H1 (cell line): ENCODE results near the gene SLC5A10. TPM values are rescaled to one million over a fixed set of nuclear protein-coding genes. Genes with fewer than 3 reads are reported as not detected.
"Not testable (repeated sequence)": the region's sequence is repeated elsewhere in the genome, so short reads cannot be mapped to it uniquely, and the experiment has no call there.

Experiments
- CTCF ChIA-PET: fragments of 300-600 bp; sonication (Branson Sonifier 250); formaldehyde crosslinking; loops from one replicate; lab custom pipeline; 2021; ENCODE audit not compliant: partially characterized antibody; lab: Charles Lee
- POLR2A ChIA-PET: fragments of 300-600 bp; sonication (Branson Sonifier 250); formaldehyde crosslinking; loops from one replicate; lab custom pipeline; 2021; ENCODE audit warnings: inconsistent platforms; ENCODE audit not compliant: partially characterized antibody; lab: Charles Lee
- DNase-seq, 2 experiments: peaks; one replicate each; pipeline versions ENCODE4 v3.0.0 to v3.0.0-alpha.2; 2010 to 2022; ENCODE audit warnings: low spot score in 2 of 2, low read depth in 1 of 2, mixed read lengths in 1 of 2
- FAIRE-seq: peaks from 2 replicates; lab custom pipeline; 2011; peaks lifted over from hg19 to GRCh38; lab: Jason Lieb, UNC
- H2AFZ ChIP-seq: 2 replicates; pipeline ENCODE4 v1.8.1; 2012; ENCODE audit warnings: low read length, inconsistent platforms
- H2AK5ac ChIP-seq: 2 replicates; pipeline ENCODE4 v1.6.1; 2013; ENCODE audit warnings: low read depth, low read length
- H2BK120ac ChIP-seq: replicated peaks from 2 replicates; pipeline ENCODE3; 2013; ENCODE audit warnings: low read depth, low read length, inconsistent platforms
- H2BK12ac ChIP-seq: 2 replicates; pipeline ENCODE4 v1.6.1; 2013; ENCODE audit warnings: low read depth, low read length
- H2BK15ac ChIP-seq: 2 replicates; pipeline ENCODE4 v1.6.1; 2013; ENCODE audit warnings: low read length
- H2BK20ac ChIP-seq: 2 replicates; pipeline ENCODE4 v1.6.1; 2013; ENCODE audit warnings: low read length
- H2BK5ac ChIP-seq: 2 replicates; pipeline ENCODE4 v1.6.1; 2013; ENCODE audit warnings: low read depth, low read length
- H3K14ac ChIP-seq: 2 replicates; pipeline ENCODE4 v1.6.1; 2013; ENCODE audit warnings: inconsistent platforms; ENCODE audit not compliant: insufficient read length
- H3K18ac ChIP-seq: 2 replicates; pipeline ENCODE4 v1.6.1; 2013; ENCODE audit warnings: low read length; ENCODE audit errors: extremely low read depth
- H3K23ac ChIP-seq: 2 replicates; pipeline ENCODE4 v1.6.1; 2013; ENCODE audit warnings: inconsistent platforms; ENCODE audit not compliant: insufficient read length
- H3K23me2 ChIP-seq: 2 replicates; pipeline ENCODE4 v1.6.1; 2013; ENCODE audit warnings: low read depth, low read length
- H3K27ac ChIP-seq: 2 replicates; pipeline ENCODE4 v1.6.1; 2011; ENCODE audit warnings: low read depth, low read length, inconsistent platforms
- H3K27me3 ChIP-seq, 4 experiments: replicated peaks in 1 of 4; 1 replicate in 1 of 4; 2 replicates in 3 of 4; pipeline versions ENCODE4 v1.6.1 to v1.8.1; 2011 to 2013; ENCODE audit warnings: low read length in 3 of 4, mild to moderate bottlenecking in 3 of 4, inconsistent platforms in 2 of 4, mixed read lengths in 2 of 4, moderate library complexity in 1 of 4; ENCODE audit not compliant: control insufficient read depth in 3 of 4, insufficient read depth in 3 of 4; ENCODE audit errors: extremely low read depth in 1 of 4
- H3K36me3 ChIP-seq, 4 experiments: 2 replicates each; pipeline versions ENCODE4 v1.6.1 to v1.8.1; 2011 to 2013; ENCODE audit warnings: mild to moderate bottlenecking in 4 of 4, low read length in 3 of 4, moderate library complexity in 2 of 4, control low read depth in 1 of 4, inconsistent platforms in 1 of 4; ENCODE audit not compliant: insufficient read depth in 4 of 4, control insufficient read depth in 2 of 4
- H3K4ac ChIP-seq: replicated peaks from 2 replicates; pipeline ENCODE3; 2013; ENCODE audit warnings: low read length, low read depth, mixed read lengths, inconsistent platforms; ENCODE audit not compliant: insufficient read length
- H3K4me1 ChIP-seq, 4 experiments: replicated peaks in 1 of 4; 1 replicate in 1 of 4; 2 replicates in 3 of 4; pipeline versions ENCODE4 v1.6.1 to v1.8.1; 2011 to 2013; ENCODE audit warnings: low read length in 3 of 4, inconsistent platforms in 2 of 4, mixed read lengths in 1 of 4; ENCODE audit not compliant: insufficient read depth in 4 of 4, control insufficient read depth in 3 of 4
- H3K4me2 ChIP-seq, 2 experiments: 2 replicates each; pipeline versions ENCODE4 v1.6.1 to v1.8.1; 2011 to 2013; ENCODE audit warnings: low read depth in 2 of 2, low read length in 2 of 2, control low read depth in 1 of 2, inconsistent platforms in 1 of 2, mild to moderate bottlenecking in 1 of 2; ENCODE audit not compliant: insufficient read depth in 1 of 2
- H3K4me3 ChIP-seq, 4 experiments: fragments of 200-600, 300-600 bp in 1 of 4; sonication (generic), shearing (Covaris generic), sonication (Bioruptor Twin) in 1 of 4; 2 replicates each; pipeline versions ENCODE4 v1.5.1 to v1.8.1; 2011 to 2016; ENCODE audit warnings: low read length in 4 of 4, low read depth in 3 of 4, control low read depth in 2 of 4, inconsistent platforms in 2 of 4, mild to moderate bottlenecking in 2 of 4, mixed read lengths in 1 of 4, moderate library complexity in 1 of 4; ENCODE audit not compliant: insufficient read depth in 2 of 4; ENCODE audit errors: extremely low read depth in 1 of 4
- H3K56ac ChIP-seq: replicated peaks from 2 replicates; pipeline ENCODE3; 2013; ENCODE audit warnings: low read depth, mild to moderate bottlenecking, mixed read lengths, low read length, inconsistent platforms; ENCODE audit not compliant: insufficient read length
- H3K79me1 ChIP-seq: 2 replicates; pipeline ENCODE4 v1.6.1; 2013; ENCODE audit warnings: low read depth, low read length, control low read depth
- H3K79me2 ChIP-seq, 2 experiments: 2 replicates each; pipeline versions ENCODE4 v1.6.1 to v1.8.1; 2012 to 2013; ENCODE audit warnings: low read length in 2 of 2, mild to moderate bottlenecking in 2 of 2, inconsistent platforms in 1 of 2; ENCODE audit not compliant: insufficient read depth in 2 of 2, control insufficient read depth in 1 of 2
- H3K9ac ChIP-seq, 4 experiments: replicated peaks in 1 of 4; 1 replicate in 1 of 4; 2 replicates in 3 of 4; pipeline versions ENCODE4 v1.6.1 to v1.8.1; 2011 to 2013; ENCODE audit warnings: low read depth in 3 of 4, low read length in 3 of 4, control low read depth in 2 of 4, mild to moderate bottlenecking in 2 of 4, moderate library complexity in 2 of 4, inconsistent platforms in 1 of 4; ENCODE audit errors: extremely low read depth in 1 of 4
- H3K9me3 ChIP-seq, 2 experiments: 2 replicates each; pipeline versions ENCODE4 v1.6.1 to v1.8.1; 2012 to 2013; ENCODE audit warnings: mild to moderate bottlenecking in 2 of 2, moderate library complexity in 2 of 2, control low read depth in 1 of 2, inconsistent platforms in 1 of 2, low read depth in 1 of 2, low read length in 1 of 2, mixed read lengths in 1 of 2; ENCODE audit not compliant: insufficient read depth in 2 of 2
- H4K20me1 ChIP-seq, 2 experiments: replicated peaks in 1 of 2; 2 replicates each; pipeline versions ENCODE3 to v1.8.1; 2011 to 2013; ENCODE audit warnings: inconsistent platforms in 2 of 2, low read length in 2 of 2, mild to moderate bottlenecking in 1 of 2; ENCODE audit not compliant: insufficient read depth in 2 of 2, control insufficient read depth in 1 of 2
- H4K5ac ChIP-seq: 2 replicates; pipeline ENCODE4 v1.6.1; 2013; ENCODE audit warnings: low read length, low read depth, mixed read lengths, inconsistent platforms; ENCODE audit not compliant: insufficient read length
- H4K8ac ChIP-seq: 2 replicates; pipeline ENCODE4 v1.8.0; 2013; ENCODE audit warnings: mild to moderate bottlenecking, moderate library complexity, low read length, inconsistent platforms; ENCODE audit not compliant: insufficient read depth; ENCODE audit errors: extremely low read depth
- H4K91ac ChIP-seq: replicated peaks from 2 replicates; pipeline ENCODE3; 2013; ENCODE audit warnings: low read length, mixed read lengths, inconsistent platforms; ENCODE audit not compliant: insufficient read length
- WGBS, 2 experiments: shearing (Covaris generic) in 1 of 2; methylation state at CpG; one replicate each; pipeline versions ENCODE4 v1.1.6 to v1.1.7; 2013 to 2015; ENCODE audit warnings: low lambda C conversion rate in 2 of 2, mixed read lengths in 2 of 2, inconsistent platforms in 1 of 2, low coverage in 1 of 2, missing lambda C conversion rate in 1 of 2; ENCODE audit not compliant: insufficient replicate concordance in 2 of 2, insufficient coverage in 1 of 2, insufficient read length in 1 of 2; ENCODE audit errors: extremely low coverage in 1 of 2, missing lambda C conversion rate in 1 of 2; 5-methylcytosine and 5-hydroxymethylcytosine counted together
- polyA plus RNA-seq, 7 experiments: library from polyadenylated mRNA; depleted of rRNA in 3 of 7; stranded (reverse) in 5 of 7; unstranded in 2 of 7; fragments of >200 nt in 5 of 7; fragments of 200-250 nt in 2 of 7; gene quantifications; 1 replicate in 5 of 7; 2 replicates in 1 of 7; 4 replicates in 1 of 7; pipeline versions ENCODE4 v1.2.1 to v1.2.3, GENCODE V29; 2011 to 2013; ENCODE audit warnings: missing spikeins in 2 of 7, mixed read lengths in 2 of 7
- small RNA-seq: library from polyadenylated mRNA; stranded (forward); fragments of <200 nt; extraction: miRNeasy Mini kit (QIAGEN cat#:217004); gene quantifications from one replicate; pipeline ENCODE3, GENCODE V24; 2013; ENCODE audit not compliant: insufficient read depth
- total RNA-seq: library from RNA; stranded (reverse); fragmentation: NEBNext Ultra II Directional; extraction: Animal tissue kit (Norgen Biotek cat#: 25700); gene quantifications from 2 replicates; pipeline ENCODE4 v1.2.1, GENCODE V29; 2021

The SLC5A10 gene
- total and polyA plus RNA-seq, 2 of the 8 experiments (the other 6 are each of a cell fraction or from before 2014, with no cell fraction given): 0.05 to 0.11 TPM

DNA sequence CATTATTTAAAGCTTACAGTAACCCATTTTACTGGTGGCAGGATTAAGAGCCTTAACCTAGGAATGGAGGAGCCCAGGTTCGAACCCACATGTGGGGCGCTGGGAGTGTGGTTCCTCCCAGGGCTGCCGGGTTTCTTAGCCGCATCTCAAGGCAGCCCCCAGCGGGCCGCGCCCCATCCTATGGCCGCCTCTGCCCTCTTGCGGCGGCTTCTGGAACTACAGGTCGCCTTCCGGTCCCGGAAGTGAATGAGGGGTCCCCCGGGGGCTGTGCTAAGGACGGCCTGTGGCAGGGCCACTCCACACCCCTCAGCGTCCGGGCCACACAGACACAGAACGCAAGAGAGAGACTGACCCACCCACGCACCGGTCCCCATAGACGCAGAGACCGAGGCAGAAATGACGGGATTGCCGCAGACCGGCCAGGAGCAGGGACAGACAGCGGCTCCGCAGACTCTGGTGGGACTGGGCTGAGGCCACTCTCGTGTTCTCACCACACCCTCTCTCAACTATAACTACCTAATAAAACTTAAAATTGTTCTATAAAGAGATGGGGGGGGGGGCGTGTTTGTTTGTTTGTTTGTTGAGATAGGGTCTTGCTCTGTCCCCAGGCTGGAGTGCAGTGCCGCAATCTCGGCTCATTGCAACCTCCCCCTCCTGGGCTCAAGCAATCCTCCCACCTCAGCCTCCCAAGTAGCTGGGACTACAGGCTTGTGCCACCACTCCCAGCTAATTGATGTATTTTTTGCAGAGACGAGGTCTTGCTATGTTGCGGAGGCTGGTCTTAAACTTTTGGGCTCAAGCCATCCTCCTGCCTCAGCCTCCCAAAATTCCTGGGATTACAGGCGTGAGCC, 118.6 kb downstream of the SLC5A10 start:
- no CpG with 5 or more reads among the region's 34 CpGs for WGBS, 2 experiments
- H3K79me1 ChIP-seq, H3K9ac ChIP-seq, H2BK5ac ChIP-seq, H2BK15ac ChIP-seq, H3K56ac ChIP-seq, H3K9me3 ChIP-seq, H3K14ac ChIP-seq, H2BK120ac ChIP-seq, H3K23me2 ChIP-seq, H3K4me3 ChIP-seq, H4K8ac ChIP-seq, H3K36me3 ChIP-seq, H2AFZ ChIP-seq, H3K79me2 ChIP-seq, H3K27me3 ChIP-seq, H4K5ac ChIP-seq, H2BK20ac ChIP-seq, H3K4ac ChIP-seq, H3K23ac ChIP-seq, H3K4me2 ChIP-seq, H2AK5ac ChIP-seq, H2BK12ac ChIP-seq, H3K18ac ChIP-seq, H4K91ac ChIP-seq, FAIRE-seq, POLR2A ChIA-PET, CTCF ChIA-PET, H4K20me1 ChIP-seq, H3K27ac ChIP-seq, DNase-seq, H3K4me1 ChIP-seq: not testable (repeated sequence)

Small RNA genes lying within 50 kb of the gene (small RNA-seq; reads per million reads assigned to genes)
- gene AC090286.3 (not detected), gene RF00324 (not detected)

Other genes starting within 250 kb of the SLC5A10 start
- not detected in 2 replicates for gene FBXW10, start 208.1 kb upstream of the SLC5A10 start, total RNA-seq
- gene FBXW10, start 208.1 kb upstream of the SLC5A10 start, polyA plus RNA-seq (2011; rRNA removed): not detected in 2 replicates
- 21.1 and 22.7 TPM in 2 replicates for gene TVP23B, start 171.0 kb upstream of the SLC5A10 start, total RNA-seq
- gene TVP23B, start 171.0 kb upstream of the SLC5A10 start, polyA plus RNA-seq (2011; rRNA removed): 5.5 and 11.5 TPM in 2 replicates
- gene PRPSAP2, start 94.0 kb upstream of the SLC5A10 start, total RNA-seq: 48.3 and 50.5 TPM in 2 replicates
- gene PRPSAP2, start 94.0 kb upstream of the SLC5A10 start, polyA plus RNA-seq (2011; rRNA removed): 21.9 and 28.7 TPM in 2 replicates
- gene FAM83G, start 52.6 kb downstream of the SLC5A10 start, total RNA-seq: 28.7 and 29.0 TPM in 2 replicates
- 15.4 and 21.3 TPM in 2 replicates for gene FAM83G, start 52.6 kb downstream of the SLC5A10 start, polyA plus RNA-seq (2011; rRNA removed)
- 0.24 and 0.29 TPM in 2 replicates for gene GRAP, start 94.8 kb downstream of the SLC5A10 start, total RNA-seq
- gene GRAP, start 94.8 kb downstream of the SLC5A10 start, polyA plus RNA-seq (2011; rRNA removed): 0.18 and 0.24 TPM in 2 replicates
- gene GRAPL, start 175.4 kb downstream of the SLC5A10 start, total RNA-seq: not detected in 2 replicates
- 0.15 and 0.24 TPM in 2 replicates for gene GRAPL, start 175.4 kb downstream of the SLC5A10 start, polyA plus RNA-seq (2011; rRNA removed)